ENCODE measurements around the gene UNC5A.
"Not testable (repeated sequence)": the region's sequence is repeated elsewhere in the genome, so short reads cannot be mapped to it uniquely, and the experiment has no call there.

UNC5A gene

DNA sequence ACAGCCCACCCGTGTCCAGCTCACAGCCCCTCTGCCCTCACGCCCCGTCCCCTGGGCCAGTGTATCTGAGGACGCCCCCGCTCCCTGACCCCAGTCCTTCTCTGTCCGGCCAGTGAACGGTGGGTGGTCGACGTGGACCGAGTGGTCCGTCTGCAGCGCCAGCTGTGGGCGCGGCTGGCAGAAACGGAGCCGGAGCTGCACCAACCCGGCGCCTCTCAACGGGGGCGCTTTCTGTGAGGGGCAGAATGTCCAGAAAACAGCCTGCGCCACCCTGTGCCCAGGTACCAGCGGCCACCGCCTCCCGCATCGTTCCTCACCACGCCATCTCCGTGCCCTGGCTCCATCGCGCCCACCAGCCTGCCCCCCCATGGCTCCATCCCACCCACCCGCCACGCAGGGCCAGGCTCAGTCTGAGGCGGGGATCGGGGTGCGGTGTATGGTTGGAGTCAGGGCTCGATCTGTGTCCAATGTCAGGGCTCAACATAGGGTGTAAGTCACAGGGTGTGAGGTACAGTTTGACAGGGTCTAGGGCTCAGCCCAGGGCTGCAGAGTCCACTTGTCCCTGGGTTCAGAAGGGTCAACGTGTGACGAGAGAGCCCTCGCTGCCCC lies 59.2 kb downstream of the UNC5A start:
- Histone ChIP-seq H3K23ac (ENCODE audit: low read length) (no peak overlapping the region), H4K91ac (ENCODE audit: low read depth, low read length) (no peak overlapping the region), H3K27ac (ENCODE audit: low read depth, low read length) (no peak overlapping the region), H2AFZ (ENCODE audit: insufficient read depth, low read length, poor library complexity) (no peak overlapping the region), H2AK5ac (ENCODE audit: low read length) (no peak overlapping the region), H3K9ac (ENCODE audit: low read length) (no peak overlapping the region), H3K36me3 (ENCODE audit: control insufficient read depth in 1 of 2, insufficient read depth in 2 of 2, low read length in 2 of 2) (no peaks in the 10 kb centered on the region), H3K4ac (ENCODE audit: low read depth, low read length) (no peak overlapping the region), H3K79me2 (ENCODE audit: control insufficient read depth, insufficient read depth, low read length, poor library complexity) (no peaks in the 10 kb centered on the region), H4K12ac (ENCODE audit: low read depth, low read length) (no peak overlapping the region), H3K4me3 (ENCODE audit: low read depth, low read length) (no peak overlapping the region), H3K4me2 (ENCODE audit: low read length) (no peak overlapping the region), H3K27me3 (ENCODE audit: insufficient read depth, low read length) (no peaks in the 10 kb centered on the region), H3K9me3 (ENCODE audit: insufficient read depth, low read depth, low read length) (no peaks in the 10 kb centered on the region), H3K18ac (ENCODE audit: low read length) (no peak overlapping the region), H2BK120ac (ENCODE audit: insufficient read depth, low read length, poor library complexity) (no peak overlapping the region), H2BK12ac (ENCODE audit: low read length) (no peak overlapping the region), H3K14ac (ENCODE audit: low read length) (no peak overlapping the region), H2BK5ac (ENCODE audit: low read depth, low read length, poor library complexity) (no peak overlapping the region), H3K79me1 (ENCODE audit: low read length) (no peaks in the 10 kb centered on the region), H4K8ac (ENCODE audit: low read depth, low read length) (no peak overlapping the region), H3K4me1 (ENCODE audit: control insufficient read depth in 1 of 2, insufficient read depth in 2 of 2, low read length in 2 of 2) (no peaks in the 10 kb centered on the region)
- no peak for DNase-seq
- WGBS (ENCODE audit: extremely low coverage, insufficient coverage, insufficient read length) = no CpG with 5 or more reads among the region's 38 CpGs

DNA sequence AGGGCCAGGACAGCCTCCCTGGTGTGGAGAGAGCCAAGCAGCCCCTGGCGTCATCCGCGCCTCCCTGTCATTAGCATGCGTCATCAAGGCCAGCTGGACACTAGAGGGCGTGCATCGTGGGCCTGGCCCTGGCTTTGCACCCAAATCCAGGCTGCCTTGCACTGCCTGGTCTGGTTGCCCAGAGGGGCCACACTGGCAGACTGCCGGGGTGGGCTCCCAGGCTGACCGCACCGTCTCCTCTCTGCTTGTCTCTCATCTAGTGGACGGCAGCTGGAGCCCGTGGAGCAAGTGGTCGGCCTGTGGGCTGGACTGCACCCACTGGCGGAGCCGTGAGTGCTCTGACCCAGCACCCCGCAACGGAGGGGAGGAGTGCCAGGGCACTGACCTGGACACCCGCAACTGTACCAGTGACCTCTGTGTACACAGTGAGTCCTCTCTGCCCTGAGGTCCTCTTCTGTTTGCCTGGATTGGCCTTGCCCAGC lies 59.8 kb downstream of the UNC5A start:
- H4K91ac ChIP-seq (ENCODE audit: low read depth, low read length) = no peak overlapping the region
- WGBS (ENCODE audit: extremely low coverage, insufficient coverage, insufficient read length) = no CpG with 5 or more reads among the region's 17 CpGs
- no peak overlapping the region for H2BK120ac ChIP-seq (ENCODE audit: insufficient read depth, low read length, poor library complexity)
- H2AK5ac ChIP-seq (ENCODE audit: low read length) = no peak overlapping the region
- H4K8ac ChIP-seq (ENCODE audit: low read depth, low read length) = no peak overlapping the region
- H3K9ac ChIP-seq (ENCODE audit: low read length) = no peak overlapping the region
- H3K4me2 ChIP-seq (ENCODE audit: low read length) = no peak overlapping the region
- H3K23ac ChIP-seq (ENCODE audit: low read length) = no peak overlapping the region
- H3K4me3 ChIP-seq (ENCODE audit: low read depth, low read length) = no peak overlapping the region
- H2BK12ac ChIP-seq (ENCODE audit: low read length) = no peak overlapping the region
- no peaks in the 10 kb centered on the region for H3K36me3 ChIP-seq (ENCODE audit: control insufficient read depth in 1 of 2, insufficient read depth in 2 of 2, low read length in 2 of 2)
- peak; percentile 58 to 76 for DNase-seq
- no peaks in the 10 kb centered on the region for H3K79me1 ChIP-seq (ENCODE audit: low read length)
- no peak overlapping the region for H3K4ac ChIP-seq (ENCODE audit: low read depth, low read length)
- no peak overlapping the region for H3K18ac ChIP-seq (ENCODE audit: low read length)
- no peaks in the 10 kb centered on the region for H3K9me3 ChIP-seq (ENCODE audit: insufficient read depth, low read depth, low read length)
- H3K27ac ChIP-seq (ENCODE audit: low read depth, low read length) = no peak overlapping the region
- H2AFZ ChIP-seq (ENCODE audit: insufficient read depth, low read length, poor library complexity) = no peak overlapping the region
- no peak overlapping the region for H4K12ac ChIP-seq (ENCODE audit: low read depth, low read length)
- H3K14ac ChIP-seq (ENCODE audit: low read length) = no peak overlapping the region
- no peaks in the 10 kb centered on the region for H3K27me3 ChIP-seq (ENCODE audit: insufficient read depth, low read length)
- H3K79me2 ChIP-seq (ENCODE audit: control insufficient read depth, insufficient read depth, low read length, poor library complexity) = no peaks in the 10 kb centered on the region
- H2BK5ac ChIP-seq (ENCODE audit: low read depth, low read length, poor library complexity) = no peak overlapping the region
- no peaks in the 10 kb centered on the region for H3K4me1 ChIP-seq (ENCODE audit: control insufficient read depth in 1 of 2, insufficient read depth in 2 of 2, low read length in 2 of 2)

DNA sequence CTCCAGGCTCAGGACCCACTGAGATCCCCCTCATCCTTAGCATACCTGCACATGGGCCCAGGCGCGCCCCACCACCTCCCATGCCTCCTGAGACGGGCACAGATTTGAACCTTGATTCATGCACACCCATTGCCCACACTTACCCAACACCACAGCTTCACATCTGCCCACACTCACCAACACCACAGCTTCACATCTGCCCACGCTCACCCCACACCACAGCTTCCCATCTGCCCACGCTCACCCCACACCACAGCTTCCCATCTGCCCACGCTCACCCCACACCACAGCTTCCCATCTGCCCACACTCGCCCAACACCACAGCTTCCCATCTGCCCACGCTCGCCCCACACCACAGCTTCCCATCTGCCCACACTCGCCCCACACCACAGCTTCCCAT lies 60.3 kb downstream of the UNC5A start:
- H3K4me2 ChIP-seq (ENCODE audit: low read length); H2BK5ac ChIP-seq (ENCODE audit: low read depth, low read length, poor library complexity); H3K27ac ChIP-seq (ENCODE audit: low read depth, low read length); H3K79me2 ChIP-seq (ENCODE audit: control insufficient read depth, insufficient read depth, low read length, poor library complexity); H3K27me3 ChIP-seq (ENCODE audit: insufficient read depth, low read length); H3K4me1 ChIP-seq (ENCODE audit: control insufficient read depth in 1 of 2, insufficient read depth in 2 of 2, low read length in 2 of 2); H3K14ac ChIP-seq (ENCODE audit: low read length); H3K36me3 ChIP-seq (ENCODE audit: control insufficient read depth in 1 of 2, insufficient read depth in 2 of 2, low read length in 2 of 2); DNase-seq; H3K23ac ChIP-seq (ENCODE audit: low read length); H3K18ac ChIP-seq (ENCODE audit: low read length); H4K12ac ChIP-seq (ENCODE audit: low read depth, low read length); H3K4me3 ChIP-seq (ENCODE audit: low read depth, low read length); H3K9ac ChIP-seq (ENCODE audit: low read length); H3K4ac ChIP-seq (ENCODE audit: low read depth, low read length); H3K79me1 ChIP-seq (ENCODE audit: low read length); H4K91ac ChIP-seq (ENCODE audit: low read depth, low read length); H2BK12ac ChIP-seq (ENCODE audit: low read length); H3K9me3 ChIP-seq (ENCODE audit: insufficient read depth, low read depth, low read length); H2AFZ ChIP-seq (ENCODE audit: insufficient read depth, low read length, poor library complexity); H2BK120ac ChIP-seq (ENCODE audit: insufficient read depth, low read length, poor library complexity); H2AK5ac ChIP-seq (ENCODE audit: low read length); H4K8ac ChIP-seq (ENCODE audit: low read depth, low read length): not testable (repeated sequence)
- no CpG with 5 or more reads among the region's 10 CpGs for WGBS (ENCODE audit: extremely low coverage, insufficient coverage, insufficient read length)

DNA sequence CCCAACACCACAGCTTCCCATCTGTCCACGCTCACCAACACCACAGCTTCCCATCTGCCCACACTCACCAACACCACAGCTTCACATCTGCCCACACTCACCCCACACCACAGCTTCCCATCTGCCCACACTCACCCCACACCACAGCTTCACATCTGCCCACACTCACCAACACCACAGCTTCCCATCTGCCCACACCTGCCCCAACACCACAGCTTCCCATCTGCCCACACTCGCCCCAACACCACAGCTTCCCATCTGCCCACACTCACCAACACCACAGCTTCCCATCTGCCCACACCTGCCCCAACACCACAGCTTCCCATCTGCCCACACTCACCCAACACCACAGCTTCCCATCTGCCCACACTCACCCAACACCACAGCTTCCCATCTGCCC lies 62.2 kb downstream of the UNC5A start:
- not testable (repeated sequence) for H3K79me1 ChIP-seq (ENCODE audit: low read length); H3K9me3 ChIP-seq (ENCODE audit: insufficient read depth, low read depth, low read length); H2BK5ac ChIP-seq (ENCODE audit: low read depth, low read length, poor library complexity); H3K23ac ChIP-seq (ENCODE audit: low read length); H3K4me3 ChIP-seq (ENCODE audit: low read depth, low read length); H3K27ac ChIP-seq (ENCODE audit: low read depth, low read length); H2AK5ac ChIP-seq (ENCODE audit: low read length); H3K79me2 ChIP-seq (ENCODE audit: control insufficient read depth, insufficient read depth, low read length, poor library complexity); H4K8ac ChIP-seq (ENCODE audit: low read depth, low read length); H3K18ac ChIP-seq (ENCODE audit: low read length); H3K4ac ChIP-seq (ENCODE audit: low read depth, low read length); H3K4me2 ChIP-seq (ENCODE audit: low read length); H2AFZ ChIP-seq (ENCODE audit: insufficient read depth, low read length, poor library complexity); H4K12ac ChIP-seq (ENCODE audit: low read depth, low read length); DNase-seq; H2BK120ac ChIP-seq (ENCODE audit: insufficient read depth, low read length, poor library complexity); H4K91ac ChIP-seq (ENCODE audit: low read depth, low read length); H3K4me1 ChIP-seq (ENCODE audit: control insufficient read depth in 1 of 2, insufficient read depth in 2 of 2, low read length in 2 of 2); H3K27me3 ChIP-seq (ENCODE audit: insufficient read depth, low read length); H3K9ac ChIP-seq (ENCODE audit: low read length); H2BK12ac ChIP-seq (ENCODE audit: low read length); H3K14ac ChIP-seq (ENCODE audit: low read length); H3K36me3 ChIP-seq (ENCODE audit: control insufficient read depth in 1 of 2, insufficient read depth in 2 of 2, low read length in 2 of 2)
- no CpG with 5 or more reads among the region's 2 CpGs for WGBS (ENCODE audit: extremely low coverage, insufficient coverage, insufficient read length)

Data from trophoblast cell (in vitro differentiated cells and primary cell).